T-helper 1 cell treated with Interleukin-12 subunit alpha and Interleukin-12 subunit beta and Interleukin-4 antibody, amounts not matched to agents 30 μg/mL and 1 μg/mL, for 36 hours (primary cell): ENCODE results near the gene CHMP4A.
A peak's percentile ranks its signal among the peaks of the same experiment; 100 is the strongest.
"Not testable (repeated sequence)": the region's sequence is repeated elsewhere in the genome, so short reads cannot be mapped to it uniquely, and the experiment has no call there.

Source experiments
- H3K27ac Mint-ChIP-seq: one replicate; pipeline ENCODE4 v1.8.0; 2021; ENCODE audit warnings: mild to moderate bottlenecking, mixed read lengths
- H3K27me3 Mint-ChIP-seq: one replicate; pipeline ENCODE4 v1.8.0; 2021; ENCODE audit warnings: low read depth, mixed read lengths
- H3K36me3 Mint-ChIP-seq: one replicate; pipeline ENCODE4 v1.8.0; 2021; ENCODE audit warnings: low read depth, mixed read lengths
- H3K4me1 Mint-ChIP-seq: one replicate; pipeline ENCODE4 v1.8.0; 2021; ENCODE audit warnings: low read depth, mixed read lengths
- H3K4me3 Mint-ChIP-seq: one replicate; pipeline ENCODE4 v1.8.0; 2021; ENCODE audit warnings: mild to moderate bottlenecking, moderate library complexity, mixed read lengths
- H3K9me3 Mint-ChIP-seq: one replicate; pipeline ENCODE4 v1.8.0; 2021; ENCODE audit warnings: mixed read lengths

The CHMP4A gene

DNA sequence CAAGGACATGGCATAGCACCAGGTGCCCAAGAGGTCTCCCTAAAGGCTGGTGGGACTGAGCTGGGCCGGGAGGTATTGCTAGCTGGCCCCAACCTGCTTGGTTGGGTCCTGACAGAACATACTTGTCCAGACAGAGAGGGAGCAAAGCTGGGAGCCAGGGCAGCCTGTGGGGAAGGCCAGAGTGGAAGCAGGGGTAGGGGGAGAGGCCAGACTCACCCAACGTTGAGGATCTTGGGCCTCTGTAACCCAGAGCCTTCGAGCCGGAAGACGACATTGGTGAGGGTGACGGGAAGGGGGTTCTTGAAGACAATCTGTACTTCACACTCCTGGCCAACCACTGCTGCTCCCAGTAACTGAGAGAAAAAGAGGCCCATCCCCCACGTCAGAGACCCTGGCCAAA, 40.6 kb upstream of the CHMP4A start:
- H3K4me1 Mint-ChIP-seq: peaks cover 25% of the 10 kb centered on the region
- no peak overlapping the region for H3K4me3 Mint-ChIP-seq
- peaks cover 15% of the 10 kb centered on the region for H3K36me3 Mint-ChIP-seq
- no peaks in the 10 kb centered on the region for H3K9me3 Mint-ChIP-seq
- H3K27me3 Mint-ChIP-seq: no peaks in the 10 kb centered on the region
- H3K27ac Mint-ChIP-seq: no peak overlapping the region

DNA sequence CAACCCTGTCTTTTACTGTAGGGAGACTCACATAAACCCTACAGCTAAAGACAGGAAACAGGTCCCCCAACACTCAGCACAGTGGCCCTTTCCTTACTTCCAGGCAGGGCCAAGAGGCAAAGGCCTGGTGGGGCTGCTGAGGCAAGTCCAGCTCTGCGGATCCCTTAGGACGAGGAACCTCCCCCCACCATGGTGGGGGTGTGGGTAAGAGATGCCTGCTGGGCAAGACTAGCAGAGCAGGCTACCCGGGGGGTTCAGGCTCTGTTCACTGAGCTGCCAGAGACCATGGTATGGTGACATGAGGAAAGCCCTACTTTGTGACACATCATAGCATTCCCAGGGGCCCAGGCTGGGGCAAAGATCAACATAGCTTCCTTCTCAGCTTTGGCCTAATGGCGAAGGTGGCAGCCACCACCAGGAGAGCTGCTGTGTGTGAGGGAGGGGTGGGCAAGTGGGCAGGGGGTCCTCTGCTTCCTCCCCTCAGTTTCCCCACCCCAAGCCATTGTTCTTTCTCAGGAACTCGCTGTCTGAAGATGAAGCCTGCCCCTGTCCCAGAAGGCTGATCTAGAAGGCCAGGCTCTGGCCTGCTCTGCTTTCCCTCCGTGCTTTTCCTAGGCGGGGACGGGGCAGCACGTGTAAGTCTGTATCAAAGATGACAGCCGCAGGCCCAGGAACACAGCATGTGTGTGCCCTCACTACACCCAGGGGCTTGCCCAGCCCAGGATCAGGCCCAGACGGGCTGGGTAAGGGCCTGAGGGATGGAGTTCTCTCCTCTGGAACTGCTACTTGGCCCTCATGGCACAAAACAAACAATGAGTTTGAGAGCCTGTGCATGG, 39.2 kb upstream of the CHMP4A start:
- Mint-ChIP-seq H3K4me3 (no peak overlapping the region), H3K27ac (no peak overlapping the region), H3K36me3 (peaks cover 15% of the 10 kb centered on the region), H3K27me3 (no peaks in the 10 kb centered on the region), H3K4me1 (peaks cover 30% of the 10 kb centered on the region), H3K9me3 (no peaks in the 10 kb centered on the region)

DNA sequence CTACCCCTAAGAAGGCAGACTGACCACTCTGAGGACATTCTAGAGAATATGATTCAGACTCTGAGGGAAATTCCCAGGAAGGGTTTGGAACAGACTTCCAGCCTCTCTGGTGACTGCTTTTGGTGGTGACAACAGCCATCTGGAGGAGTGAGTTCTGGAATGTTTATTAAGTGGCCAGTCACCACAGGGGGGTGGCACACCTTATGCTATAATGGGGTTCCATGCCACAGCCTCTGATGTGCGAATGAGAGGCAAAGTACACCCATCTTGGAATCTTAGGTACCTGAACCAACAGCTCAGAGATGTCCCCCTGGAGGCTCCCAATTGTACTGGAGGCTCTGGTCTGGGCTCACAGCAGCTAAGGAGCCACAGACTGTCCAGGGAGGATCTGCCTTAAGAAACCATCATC, 38.6 kb upstream of the CHMP4A start:
- H3K4me3 Mint-ChIP-seq: no peak overlapping the region
- no peaks in the 10 kb centered on the region for H3K27me3 Mint-ChIP-seq
- peaks cover 33% of the 10 kb centered on the region for H3K4me1 Mint-ChIP-seq
- no peaks in the 10 kb centered on the region for H3K9me3 Mint-ChIP-seq
- H3K27ac Mint-ChIP-seq: no peak overlapping the region
- peaks cover 15% of the 10 kb centered on the region for H3K36me3 Mint-ChIP-seq

DNA sequence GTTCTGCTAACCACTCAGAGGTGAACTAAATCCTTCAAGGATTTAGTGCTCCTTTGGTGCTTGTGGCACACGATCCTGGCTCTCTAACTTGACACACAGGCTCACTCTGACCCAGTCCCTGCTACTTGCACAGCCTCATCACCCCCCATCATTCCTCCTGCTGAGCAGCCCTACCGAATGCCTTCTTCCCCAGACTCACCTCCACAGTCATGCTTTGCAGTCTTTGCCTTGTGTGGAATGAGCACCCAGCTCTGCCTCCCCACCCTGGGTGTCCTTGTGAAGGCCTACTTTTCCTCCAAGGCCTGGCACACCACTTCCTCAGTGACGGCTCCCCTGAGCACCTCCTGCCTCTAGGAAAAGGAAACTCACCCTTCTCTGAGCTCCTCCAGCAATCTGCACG, 37.1 kb upstream of the CHMP4A start:
- no peaks in the 10 kb centered on the region for H3K9me3 Mint-ChIP-seq
- H3K27ac Mint-ChIP-seq: peak overlapping the region; percentile 76
- H3K4me3 Mint-ChIP-seq: peak overlapping the region; percentile 55
- H3K4me1 Mint-ChIP-seq: peaks cover 36% of the 10 kb centered on the region
- peaks cover 14% of the 10 kb centered on the region for H3K36me3 Mint-ChIP-seq
- no peaks in the 10 kb centered on the region for H3K27me3 Mint-ChIP-seq

DNA sequence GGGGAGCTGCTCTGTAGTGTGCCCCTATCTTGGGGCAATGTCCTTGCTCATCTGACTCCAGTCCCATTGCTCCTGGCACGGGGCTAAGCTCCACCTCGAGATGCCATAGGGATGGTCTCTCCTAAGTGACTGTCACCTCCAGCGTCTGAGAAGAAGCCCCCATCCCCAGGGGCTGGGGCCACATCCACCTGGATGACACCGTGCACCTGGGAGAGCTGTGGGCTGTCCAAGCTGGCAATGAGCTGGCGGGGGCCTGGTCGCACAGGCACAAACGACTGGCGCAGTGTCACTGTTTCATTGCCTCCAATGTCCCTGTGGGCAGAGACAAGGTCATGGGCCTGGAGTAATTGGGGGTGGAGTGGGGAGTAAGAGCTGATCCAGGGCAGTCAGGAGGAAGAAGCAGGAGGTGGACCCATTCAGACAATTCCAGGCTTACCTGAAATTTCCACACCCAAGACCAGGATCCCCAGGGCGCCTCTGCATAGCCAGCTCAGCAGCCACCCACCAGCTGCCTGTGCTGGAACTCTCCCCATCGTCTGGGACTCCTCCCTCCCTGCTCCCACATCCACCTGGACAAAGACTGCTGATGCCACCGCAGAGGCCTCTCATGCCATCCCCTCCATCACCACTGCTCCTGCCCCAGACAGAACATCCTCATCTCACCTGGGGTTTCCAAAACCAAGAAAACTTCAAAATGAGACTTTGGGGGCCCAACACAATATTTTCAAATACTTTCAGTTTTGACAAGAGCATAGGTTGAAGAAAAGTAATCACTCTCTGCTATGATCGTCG, 36.1 kb upstream of the CHMP4A start:
- Mint-ChIP-seq H3K27ac (peak overlapping the region; percentile 76), H3K27me3 (no peaks in the 10 kb centered on the region), H3K4me3 (peak overlapping the region; percentile 43), H3K36me3 (peaks cover 11% of the 10 kb centered on the region), H3K9me3 (no peaks in the 10 kb centered on the region), H3K4me1 (peaks cover 40% of the 10 kb centered on the region)

DNA sequence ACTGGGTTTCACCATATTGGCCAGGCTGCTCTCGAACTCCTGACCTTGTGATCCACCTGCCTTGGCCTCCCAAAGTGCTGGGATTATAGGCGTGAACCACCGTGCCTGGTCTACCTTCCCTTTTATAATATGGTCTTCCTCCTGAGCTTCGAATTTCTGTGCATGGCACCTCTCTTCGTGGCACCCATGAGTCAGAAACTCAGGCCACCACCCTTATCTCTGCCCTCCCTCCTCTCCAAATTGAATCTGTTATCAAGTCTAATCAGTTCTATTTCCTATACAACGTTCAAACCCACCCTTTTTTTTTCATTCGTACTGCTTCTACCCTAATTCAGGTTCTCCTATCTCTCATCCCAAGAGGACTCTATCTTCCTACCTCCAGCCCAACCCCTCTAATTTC, 34.1 kb upstream of the CHMP4A start:
- H3K9me3 Mint-ChIP-seq: no peaks in the 10 kb centered on the region
- H3K36me3 Mint-ChIP-seq: peaks cover 7% of the 10 kb centered on the region
- no peaks in the 10 kb centered on the region for H3K27me3 Mint-ChIP-seq
- H3K4me1 Mint-ChIP-seq: peaks cover 46% of the 10 kb centered on the region
- peak overlapping the region; percentile 75 for H3K27ac Mint-ChIP-seq
- peak overlapping the region; percentile 41 for H3K4me3 Mint-ChIP-seq

DNA sequence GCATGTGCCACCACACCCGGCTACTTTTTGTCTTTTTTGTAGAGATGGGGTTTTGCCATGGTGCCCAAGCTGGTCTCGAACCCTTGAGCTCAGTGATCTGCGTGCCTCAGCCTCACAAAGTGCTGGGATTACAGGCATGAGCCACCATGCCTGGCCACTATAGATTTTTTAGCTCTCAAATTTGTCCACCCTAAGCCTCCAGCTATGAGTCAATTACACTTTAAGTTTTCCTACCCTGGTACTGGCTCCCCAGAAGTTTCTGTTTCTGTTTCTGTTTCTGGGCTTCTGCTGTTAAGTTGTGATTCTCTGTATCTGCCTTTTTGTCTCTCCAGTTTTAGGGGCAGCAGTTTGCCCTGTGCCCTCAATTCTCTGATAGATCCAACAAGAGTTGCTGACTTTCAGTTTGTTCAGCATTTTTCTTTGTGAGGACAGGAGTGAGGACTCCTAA, 33.5 kb upstream of the CHMP4A start:
- no peaks in the 10 kb centered on the region for H3K27me3 Mint-ChIP-seq
- peaks cover 10% of the 10 kb centered on the region for H3K36me3 Mint-ChIP-seq
- peak overlapping the region; percentile 91 for H3K27ac Mint-ChIP-seq
- H3K4me3 Mint-ChIP-seq: peak overlapping the region; percentile 64
- peaks cover 48% of the 10 kb centered on the region for H3K4me1 Mint-ChIP-seq
- H3K9me3 Mint-ChIP-seq: no peaks in the 10 kb centered on the region

DNA sequence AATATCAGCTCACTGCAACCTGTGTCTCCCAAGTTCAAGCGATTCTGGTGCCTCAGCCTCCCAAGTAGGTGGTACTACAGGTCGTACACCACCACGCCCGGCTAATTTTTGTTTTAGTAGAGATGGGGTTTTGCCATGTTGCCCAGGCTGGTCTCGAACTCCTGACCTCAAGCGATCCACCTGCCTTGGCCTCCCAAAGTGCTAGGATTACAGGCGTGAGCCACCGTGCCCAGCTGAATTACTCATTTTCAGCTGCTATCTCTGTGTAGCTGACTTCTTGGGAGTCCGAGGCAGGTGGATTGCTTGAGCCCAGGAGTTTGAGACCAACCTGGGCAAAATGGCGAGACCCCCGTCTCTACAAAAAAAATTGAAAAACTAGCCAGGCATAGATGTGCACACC, 32.1 kb upstream of the CHMP4A start:
- Mint-ChIP-seq H3K36me3 (peaks cover 15% of the 10 kb centered on the region), H3K27ac (peak overlapping the region; percentile 73), H3K4me1 (peaks cover 42% of the 10 kb centered on the region)
- H3K27me3 Mint-ChIP-seq, H3K9me3 Mint-ChIP-seq, H3K4me3 Mint-ChIP-seq: not testable (repeated sequence)

DNA sequence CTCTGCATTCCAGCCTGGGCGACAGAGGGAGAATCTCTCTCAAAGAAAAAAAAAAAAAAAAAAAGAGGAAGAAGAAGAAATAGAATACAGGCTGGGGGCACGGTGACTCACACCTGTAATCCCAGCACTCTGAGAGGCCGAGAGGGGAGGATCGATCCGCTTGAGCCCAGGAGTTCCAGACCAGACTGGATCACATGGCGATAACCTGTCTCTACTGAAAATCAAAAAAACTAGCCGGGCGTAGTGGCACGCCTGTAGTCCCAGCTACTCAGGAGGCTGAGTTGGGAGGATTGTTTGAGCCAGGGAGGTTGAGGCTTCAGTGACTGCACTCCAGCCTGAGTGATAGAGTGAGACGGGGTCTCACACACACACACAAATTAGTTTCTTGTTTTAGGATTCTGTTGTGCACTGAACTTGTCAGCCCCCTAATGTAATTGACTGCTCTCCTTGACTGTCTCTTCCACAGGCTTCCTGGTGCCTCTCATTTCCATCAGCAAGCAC, 30.1 kb upstream of the CHMP4A start:
- peak overlapping the region; percentile 88 for H3K4me3 Mint-ChIP-seq
- peak overlapping the region; percentile 97 for H3K27ac Mint-ChIP-seq
- peaks cover 47% of the 10 kb centered on the region for H3K4me1 Mint-ChIP-seq
- H3K27me3 Mint-ChIP-seq: no peaks in the 10 kb centered on the region
- peaks cover 23% of the 10 kb centered on the region for H3K36me3 Mint-ChIP-seq
- H3K9me3 Mint-ChIP-seq: no peaks in the 10 kb centered on the region

DNA sequence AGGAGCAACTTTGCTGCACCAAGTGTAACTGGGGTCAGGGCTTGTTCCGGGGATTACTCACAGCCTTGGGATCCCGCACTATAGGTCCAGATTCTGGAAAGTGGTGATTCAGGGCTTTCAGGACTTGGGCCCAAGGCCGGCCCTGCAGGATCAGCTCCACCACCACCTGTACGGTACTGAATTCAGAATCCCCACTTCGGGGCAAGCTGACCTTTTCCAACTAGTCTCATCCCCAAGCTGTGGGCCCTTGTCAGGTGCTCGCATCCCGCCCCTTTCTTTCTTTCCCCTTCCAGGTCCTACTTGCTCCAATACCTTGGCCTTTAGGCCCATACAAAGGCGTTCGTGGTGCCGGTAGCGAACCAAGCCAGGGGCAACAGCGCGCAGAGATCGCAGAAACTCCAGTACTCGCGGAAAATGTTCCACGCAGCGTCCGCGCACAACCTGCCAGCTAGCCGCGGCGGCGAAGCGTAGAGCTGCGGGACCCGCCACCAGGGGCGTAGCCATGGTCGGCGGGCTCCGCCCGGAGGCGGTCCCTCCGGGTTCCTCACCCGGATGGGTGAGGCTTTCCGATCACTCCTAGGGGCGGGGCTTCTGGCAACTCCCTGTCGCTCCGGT, 28.6 kb upstream of the CHMP4A start:
- peaks cover 46% of the 10 kb centered on the region for H3K4me1 Mint-ChIP-seq
- peak overlapping the region; percentile 88 for H3K4me3 Mint-ChIP-seq
- H3K9me3 Mint-ChIP-seq: no peaks in the 10 kb centered on the region

DNA sequence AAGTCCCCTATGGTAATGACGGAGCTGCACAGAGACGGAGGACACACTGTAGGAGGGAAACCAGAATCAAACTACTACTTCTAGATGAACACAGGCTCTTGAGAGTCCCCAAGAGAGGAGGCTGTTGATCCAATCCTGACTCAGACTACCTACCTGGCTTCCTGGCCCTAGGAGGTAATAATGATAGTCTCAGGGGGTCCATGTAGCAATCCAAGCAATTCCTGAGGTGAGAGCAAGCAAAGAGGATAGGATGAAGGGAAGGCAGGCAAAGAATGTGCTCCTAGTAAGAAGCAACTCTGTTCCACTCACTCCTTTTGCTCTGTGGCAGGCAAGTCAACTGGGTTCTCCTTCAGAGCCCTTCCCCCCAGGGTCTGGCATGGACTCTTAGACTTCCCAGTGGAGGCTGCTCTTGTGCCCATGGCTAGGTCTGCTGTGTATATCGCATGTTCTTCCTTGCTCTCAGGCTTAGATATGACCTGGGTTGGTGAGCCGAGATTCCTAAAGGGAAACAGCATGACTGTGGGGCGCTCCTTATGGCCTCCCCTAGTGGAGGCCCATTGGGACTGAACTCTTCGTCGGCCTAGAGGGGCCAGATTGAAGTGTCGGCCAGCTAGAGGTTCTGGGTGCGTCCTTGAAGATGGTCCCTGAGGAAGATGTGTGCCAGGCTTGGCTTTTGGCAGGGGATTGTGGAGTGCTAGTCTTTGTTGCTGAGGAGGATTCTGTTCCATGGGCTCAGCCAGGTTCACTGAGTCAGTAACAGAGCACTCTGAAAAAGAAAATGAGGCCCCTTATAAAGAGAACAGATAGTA, 27.0 kb upstream of the CHMP4A start:
- Mint-ChIP-seq H3K4me1 (peaks cover 51% of the 10 kb centered on the region), H3K27ac (peak overlapping the region; percentile 6), H3K27me3 (no peaks in the 10 kb centered on the region), H3K4me3 (peak overlapping the region; percentile 88), H3K9me3 (no peaks in the 10 kb centered on the region), H3K36me3 (peaks cover 51% of the 10 kb centered on the region)

More for the DNA sequence above, 28.6 kb upstream of the CHMP4A start:
- Mint-ChIP-seq H3K27me3 (no peaks in the 10 kb centered on the region), H3K27ac (peak overlapping the region; percentile 97), H3K36me3 (peaks cover 37% of the 10 kb centered on the region)

DNA sequence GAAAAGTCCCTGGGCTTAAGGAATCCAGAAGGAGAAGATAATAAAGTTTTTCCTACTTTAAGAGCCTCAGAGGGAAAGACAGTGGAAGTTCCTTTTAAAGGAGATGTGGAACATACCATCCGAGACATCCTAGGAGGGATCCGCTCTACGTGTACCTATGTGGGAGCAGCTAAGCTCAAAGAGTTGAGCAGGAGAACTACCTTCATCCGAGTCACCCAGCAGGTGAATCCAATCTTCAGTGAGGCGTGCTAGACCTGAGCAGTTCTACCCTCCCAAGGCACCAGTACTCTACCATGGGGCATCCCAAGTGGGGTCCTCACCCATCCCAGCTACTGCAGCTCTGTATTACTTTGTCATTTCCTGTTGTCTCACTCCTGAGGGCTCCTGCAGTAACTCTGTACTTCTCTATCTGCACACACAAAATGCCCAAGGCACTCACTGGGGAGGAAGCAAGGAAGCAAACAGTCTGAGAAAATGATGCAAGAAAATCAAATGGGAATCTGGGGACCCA, 25.3 kb upstream of the CHMP4A start:
- Mint-ChIP-seq H3K27me3 (no peaks in the 10 kb centered on the region), H3K36me3 (peaks cover 58% of the 10 kb centered on the region), H3K4me1 (peaks cover 55% of the 10 kb centered on the region), H3K9me3 (no peaks in the 10 kb centered on the region), H3K4me3 (no peak overlapping the region), H3K27ac (no peak overlapping the region)

DNA sequence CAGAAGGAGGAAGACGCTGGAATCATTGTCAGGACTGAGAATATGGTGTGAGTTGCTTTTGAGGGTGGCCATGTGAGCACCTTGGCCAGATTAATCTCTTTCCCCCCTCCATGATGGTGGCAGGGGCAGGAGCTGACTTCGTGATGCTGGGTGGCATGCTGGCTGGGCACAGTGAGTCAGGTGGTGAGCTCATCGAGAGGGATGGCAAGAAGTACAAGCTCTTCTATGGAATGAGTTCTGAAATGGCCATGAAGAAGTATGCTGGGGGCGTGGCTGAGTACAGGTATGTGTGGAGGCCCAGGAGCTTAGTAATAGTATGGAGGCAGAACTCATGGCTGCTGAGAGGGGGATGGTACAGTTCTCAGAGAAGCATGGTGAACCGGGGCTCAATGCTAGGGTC, 24.8 kb upstream of the CHMP4A start:
- H3K27me3 Mint-ChIP-seq: no peaks in the 10 kb centered on the region
- H3K4me3 Mint-ChIP-seq: no peak overlapping the region
- no peaks in the 10 kb centered on the region for H3K9me3 Mint-ChIP-seq
- H3K27ac Mint-ChIP-seq: no peak overlapping the region
- peaks cover 57% of the 10 kb centered on the region for H3K4me1 Mint-ChIP-seq
- peaks cover 58% of the 10 kb centered on the region for H3K36me3 Mint-ChIP-seq
